Cardiac muscle cell (in vitro differentiated cells and primary cell): Measurements from ENCODE around the gene RELL1. TPM values are rescaled to one million over a fixed set of nuclear protein-coding genes. Genes with fewer than 3 reads are reported as not detected.
A peak's percentile ranks its signal among the peaks of the same experiment; 100 is the strongest.

Experiments used
- DNase-seq, 2 donors: peaks; one replicate each; pipeline versions ENCODE4 v3.0.0 to v3.0.0-alpha.2; 2010 to 2017; ENCODE audit warnings: low read depth in 1 of 2, low spot score in 1 of 2
- H3K27ac ChIP-seq: fragments of 200-600 bp; sonication (generic); 2 replicates; pipeline ENCODE4 v1.5.1; 2016
- H3K27me3 ChIP-seq: fragments of 200-600 bp; sonication (generic); 2 replicates; pipeline ENCODE4 v1.6.0; 2016; ENCODE audit warnings: control low read depth
- H3K36me3 ChIP-seq: fragments of 200-600 bp; sonication (generic); 2 replicates; pipeline ENCODE4 v1.5.1; 2016; ENCODE audit warnings: control low read depth
- H3K4me1 ChIP-seq: fragments of 200-600 bp; sonication (generic); 2 replicates; pipeline ENCODE4 v1.8.1; 2017; ENCODE audit warnings: low read depth, mild to moderate bottlenecking, mixed run types
- H3K4me3 ChIP-seq: fragments of 200-600 bp; sonication (generic); 2 replicates; pipeline ENCODE4 v1.5.1; 2016; ENCODE audit warnings: mild to moderate bottlenecking
- H3K9me3 ChIP-seq: fragments of 200-600 bp; sonication (generic); 2 replicates; pipeline ENCODE4 v1.5.1; 2017; ENCODE audit warnings: low read depth, mild to moderate bottlenecking, control low read depth
- CTCF ChIP-seq: IDR thresholded peaks from 2 replicates; pipeline ENCODE4 v1.5.1; 2012; ENCODE audit warnings: low read depth, mild to moderate bottlenecking, low read length
- polyA plus RNA-seq: library from polyadenylated mRNA; unstranded; fragments of >200 nt; fragmentation: Nextera tagmentation; extraction: Ambion mirVana; gene quantifications from 2 replicates; pipeline ENCODE4 v1.2.1, GENCODE V29; 2016
- total RNA-seq: library from RNA; depleted of rRNA; stranded (reverse); fragments of >200 nt; gene quantifications from 2 replicates; pipeline ENCODE4 v1.2.3, GENCODE V29; 2016

RELL1 gene
- total and polyA plus RNA-seq, 2 experiments from 2014 or later, result 4.4 to 22.2 TPM

GRCh38 chr4:37729649-37730004, 43.5 kb upstream of the RELL1 start:
- Histone ChIP-seq H3K4me3 (no peak overlapping the region), H3K36me3 (no peaks in the 10 kb centered on the region), H3K4me1 (peaks cover 8% of the 10 kb centered on the region), H3K9me3 (no peaks in the 10 kb centered on the region), H3K27ac (peak overlapping the region; percentile 79), H3K27me3 (no peaks in the 10 kb centered on the region)
- no peak for TF ChIP-seq CTCF
- DNase-seq, result no peak

- peaks cover 4% of the 10 kb centered on the region for H3K4me1 ChIP-seq
- H3K36me3 ChIP-seq, result no peaks in the 10 kb centered on the region
- H3K27ac ChIP-seq, result no peak overlapping the region
- TF ChIP-seq CTCF, result no peak
- H3K4me3 ChIP-seq, result no peak overlapping the region
- H3K9me3 ChIP-seq, result no peaks in the 10 kb centered on the region
- H3K27me3 ChIP-seq, result no peaks in the 10 kb centered on the region
- DNase-seq, result no peak
Measured at GRCh38 chr4:37728064-37728463, 41.9 kb upstream of the RELL1 start.

- Histone ChIP-seq H3K36me3 (no peaks in the 10 kb centered on the region), H3K4me1 (peaks cover 4% of the 10 kb centered on the region), H3K4me3 (no peak overlapping the region), H3K27ac (no peak overlapping the region), H3K27me3 (no peaks in the 10 kb centered on the region), H3K9me3 (no peaks in the 10 kb centered on the region)
- no peak for TF ChIP-seq CTCF
- no peak for DNase-seq
Measured at GRCh38 chr4:37727635-37728034, 41.5 kb upstream of the RELL1 start.

GRCh38 chr4:37726666-37727065, 40.5 kb upstream of the RELL1 start:
- no peak overlapping the region for H3K4me3 ChIP-seq
- peaks cover 4% of the 10 kb centered on the region for H3K4me1 ChIP-seq
- H3K9me3 ChIP-seq, result no peaks in the 10 kb centered on the region
- TF ChIP-seq CTCF, result no peak
- H3K27ac ChIP-seq, result no peak overlapping the region
- no peaks in the 10 kb centered on the region for H3K27me3 ChIP-seq
- H3K36me3 ChIP-seq, result no peaks in the 10 kb centered on the region
- peak in 1 of 2 donors; percentile 86 for DNase-seq

GRCh38 chr4:37725718-37726117, 39.5 kb upstream of the RELL1 start:
- no peak for DNase-seq
- H3K27ac ChIP-seq, result no peak overlapping the region
- peaks cover 4% of the 10 kb centered on the region for H3K4me1 ChIP-seq
- no peaks in the 10 kb centered on the region for H3K36me3 ChIP-seq
- no peaks in the 10 kb centered on the region for H3K9me3 ChIP-seq
- H3K27me3 ChIP-seq, result no peaks in the 10 kb centered on the region
- no peak for TF ChIP-seq CTCF
- H3K4me3 ChIP-seq, result no peak overlapping the region

- H3K4me3 ChIP-seq, result no peak overlapping the region
- H3K27me3 ChIP-seq, result no peaks in the 10 kb centered on the region
- no peaks in the 10 kb centered on the region for H3K36me3 ChIP-seq
- H3K4me1 ChIP-seq, result no peaks in the 10 kb centered on the region
- H3K27ac ChIP-seq, result no peak overlapping the region
- DNase-seq, result no peak
- no peak for TF ChIP-seq CTCF
- no peaks in the 10 kb centered on the region for H3K9me3 ChIP-seq
Measured at GRCh38 chr4:37723067-37723466, 36.9 kb upstream of the RELL1 start.
